ENCODE measurements around the gene SEPTIN11. TPM values are rescaled to one million over a fixed set of nuclear protein-coding genes. Genes with fewer than 3 reads are reported as not detected.
A peak's percentile ranks its signal among the peaks of the same experiment; 100 is the strongest.

The SEPTIN11 gene
- polyA plus RNA-seq, 3 donors, result 3.2 to 14.8 (median 8.8) TPM

GRCh38 chr4:76947369-76947768, 2.2 kb upstream of the SEPTIN11 start:
- Mint-ChIP-seq H3K27me3 (ENCODE audit: low read depth in 3 of 3) (peaks cover 14 to 40% (median 21%) of the 10 kb centered on the region in 3 donors), H3K9me3 (peaks cover 0 to 4% (median 0%) of the 10 kb centered on the region in 7 donors), H3K36me3 (no peaks in the 10 kb centered on the region), H3K4me3 (no peak overlapping the region), H3K27ac (peak overlapping the region in 1 of 7 donors; percentile 20), H3K4me1 (peaks cover 21% of the 10 kb centered on the region)
- no peaks in the 10 kb centered on the region for H3K79me2 ChIP-seq (ENCODE audit: insufficient read depth, low read length)
- peaks cover 0 to 24% of the 10 kb centered on the region in 2 donors for H3K27me3 ChIP-seq (ENCODE audit: control insufficient read depth in 2 of 2, insufficient read depth in 2 of 2, low read length in 2 of 2)
- H3K4me1 ChIP-seq (ENCODE audit: control insufficient read depth in 1 of 2, insufficient read depth in 2 of 2, low read length in 2 of 2), result peaks cover 20 to 35% of the 10 kb centered on the region in 2 donors
- H3K9ac ChIP-seq (ENCODE audit: insufficient read depth, low read length, poor library complexity, severe bottlenecking), result no peak overlapping the region
- H3K27ac ChIP-seq (ENCODE audit: low read depth in 1 of 2, low read length in 2 of 2), result no peak overlapping the region
- WGBS (ENCODE audit: insufficient coverage), result 80% methylated on average over 1 of the region's 2 CpGs
- no peak for TF ChIP-seq CTCF (IDR thresholded peaks at IDR 0.05)
- H3K9me3 ChIP-seq (replicated peaks in 1 of 2; ENCODE audit: control insufficient read depth in 1 of 2, insufficient read depth in 1 of 2, low read length in 2 of 2), result no peaks in the 10 kb centered on the region
- no peaks in the 10 kb centered on the region for H3K36me3 ChIP-seq (replicated peaks in 1 of 2; ENCODE audit: control insufficient read depth in 1 of 2, insufficient read depth in 2 of 2, low read length in 2 of 2)
- H2AFZ ChIP-seq (ENCODE audit: insufficient read depth, low read depth, low read length, poor library complexity, severe bottlenecking), result no peak overlapping the region
- H3K4me3 ChIP-seq (replicated peaks in 1 of 3; ENCODE audit: low read depth in 2 of 3, low read length in 3 of 3), result no peak overlapping the region
- no peak overlapping the region for H3K4me2 ChIP-seq (replicated peaks; ENCODE audit: extremely low read depth, low read length, poor library complexity, severe bottlenecking)
- DNase-seq, result no peak
- intact Hi-C loops (cut with micrococcal nuclease), result no loop called here
- H4K20me1 ChIP-seq (ENCODE audit: insufficient read depth, low read length), result no peaks in the 10 kb centered on the region

- Histone ChIP-seq H3K79me2 (ENCODE audit: insufficient read depth, low read length) (no peaks in the 10 kb centered on the region), H3K4me2 (replicated peaks; ENCODE audit: extremely low read depth, low read length, poor library complexity, severe bottlenecking) (peak overlapping the region; percentile 98), H3K4me3 (replicated peaks in 1 of 3; ENCODE audit: low read depth in 2 of 3, low read length in 3 of 3) (peak overlapping the region; percentile 44 to 85 (median 74)), H2AFZ (ENCODE audit: insufficient read depth, low read depth, low read length, poor library complexity, severe bottlenecking) (peak overlapping the region; percentile 96), H3K27ac (ENCODE audit: low read depth in 1 of 2, low read length in 2 of 2) (no peak overlapping the region), H3K27me3 (ENCODE audit: control insufficient read depth in 2 of 2, insufficient read depth in 2 of 2, low read length in 2 of 2) (peaks cover 0 to 24% of the 10 kb centered on the region in 2 donors), H3K4me1 (ENCODE audit: control insufficient read depth in 1 of 2, insufficient read depth in 2 of 2, low read length in 2 of 2) (peaks cover 20 to 35% of the 10 kb centered on the region in 2 donors), H3K9ac (ENCODE audit: insufficient read depth, low read length, poor library complexity, severe bottlenecking) (peak overlapping the region; percentile 55), H3K36me3 (replicated peaks in 1 of 2; ENCODE audit: control insufficient read depth in 1 of 2, insufficient read depth in 2 of 2, low read length in 2 of 2) (no peaks in the 10 kb centered on the region), H4K20me1 (ENCODE audit: insufficient read depth, low read length) (no peaks in the 10 kb centered on the region), H3K9me3 (replicated peaks in 1 of 2; ENCODE audit: control insufficient read depth in 1 of 2, insufficient read depth in 1 of 2, low read length in 2 of 2) (no peaks in the 10 kb centered on the region)
- Mint-ChIP-seq H3K27ac (peak overlapping the region in 2 of 7 donors; percentile 8 to 63), H3K36me3 (no peaks in the 10 kb centered on the region), H3K4me1 (peaks cover 21% of the 10 kb centered on the region), H3K9me3 (no peaks in the 10 kb centered on the region), H3K27me3 (ENCODE audit: low read depth in 3 of 3) (peaks cover 13 to 40% (median 21%) of the 10 kb centered on the region in 3 donors), H3K4me3 (peak overlapping the region; percentile 87 to 95)
- TF ChIP-seq CTCF (IDR thresholded peaks at IDR 0.05), result no peak
- intact Hi-C loops (cut with micrococcal nuclease), result no loop called here
- DNase-seq, result peak; percentile 36 to 49 (median 43)
- 7% methylated on average over 53 of the region's 60 CpGs for WGBS (ENCODE audit: insufficient coverage)
Measured at GRCh38 chr4:76948443-76949275, 893 bp upstream of the SEPTIN11 start.
